ENCODE results near the gene MT1M. TPM values are rescaled to one million over a fixed set of nuclear protein-coding genes. Genes with fewer than 3 reads are reported as not detected.
A peak's percentile ranks its signal among the peaks of the same experiment; 100 is the strongest.

The MT1M gene
- total RNA-seq, 2 donors from 2014 or later: not detected

DNA sequence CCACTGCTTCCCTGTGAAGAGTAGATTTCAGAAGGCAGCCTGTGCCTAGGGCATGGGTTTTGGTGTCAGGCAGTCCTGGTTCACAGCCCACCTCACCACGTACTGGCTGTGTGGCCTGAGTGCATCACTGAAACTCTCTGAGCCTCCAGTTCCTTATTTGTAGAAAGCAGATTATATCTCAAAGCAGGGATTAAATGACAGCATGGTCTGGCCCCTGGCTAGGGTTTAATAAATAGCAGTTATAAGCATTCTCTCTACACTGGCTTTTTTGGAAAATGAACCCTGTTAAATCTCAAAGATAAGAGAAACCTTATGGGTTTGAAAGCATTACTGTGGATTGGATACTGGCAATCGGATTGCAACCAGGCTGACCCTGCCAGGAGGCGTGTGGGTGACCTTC, 2.9 kb upstream of the MT1M start:
- H3K27me3 Mint-ChIP-seq: peaks cover 32% of the 10 kb centered on the region
- H3K4me1 Mint-ChIP-seq: peaks cover 15% of the 10 kb centered on the region
- H3K27ac Mint-ChIP-seq: no peak overlapping the region

GRCh38 chr16:56630134-56630533, 2.3 kb upstream of the MT1M start:
- H3K9me3 Mint-ChIP-seq: no peaks in the 10 kb centered on the region
- H3K4me3 Mint-ChIP-seq: no peak overlapping the region
- no peaks in the 10 kb centered on the region for H3K36me3 Mint-ChIP-seq (ENCODE audit: low read depth)
- no peak overlapping the region for H3K27ac Mint-ChIP-seq
- peaks cover 38% of the 10 kb centered on the region for H3K27me3 Mint-ChIP-seq
- ATAC-seq (replicated peaks): peak; percentile 48
- peaks cover 16% of the 10 kb centered on the region for H3K4me1 Mint-ChIP-seq

More for the DNA sequence above, 2.9 kb upstream of the MT1M start:
- no peak overlapping the region for H3K4me3 Mint-ChIP-seq
- no peak for ATAC-seq (replicated peaks)
- no peaks in the 10 kb centered on the region for H3K36me3 Mint-ChIP-seq (ENCODE audit: low read depth)
- no peaks in the 10 kb centered on the region for H3K9me3 Mint-ChIP-seq

DNA sequence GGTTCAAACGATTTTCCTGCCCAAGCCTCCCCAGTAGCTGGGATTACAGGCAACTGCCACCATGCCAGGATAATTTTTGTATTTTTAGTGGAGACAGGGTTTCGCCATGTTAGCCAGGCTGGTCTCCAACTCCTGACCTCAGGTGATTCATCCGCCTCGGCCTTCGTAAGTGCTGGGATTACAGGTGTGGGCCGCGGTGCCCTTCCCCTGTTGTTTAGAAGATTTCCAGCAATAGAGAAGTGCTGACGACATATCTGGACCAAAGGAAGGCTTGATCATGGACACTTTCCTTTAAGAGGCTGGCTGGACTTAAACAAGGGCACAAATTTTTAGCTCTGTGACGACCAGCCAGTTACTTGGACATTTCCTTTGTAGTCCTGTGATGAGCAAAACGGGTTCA, 1.3 kb upstream of the MT1M start:
- Mint-ChIP-seq H3K9me3 (no peaks in the 10 kb centered on the region), H3K36me3 (ENCODE audit: low read depth) (no peaks in the 10 kb centered on the region), H3K27ac (no peak overlapping the region), H3K4me3 (no peak overlapping the region), H3K4me1 (peaks cover 9% of the 10 kb centered on the region), H3K27me3 (peaks cover 42% of the 10 kb centered on the region)
- no peak for ATAC-seq (replicated peaks)

DNA sequence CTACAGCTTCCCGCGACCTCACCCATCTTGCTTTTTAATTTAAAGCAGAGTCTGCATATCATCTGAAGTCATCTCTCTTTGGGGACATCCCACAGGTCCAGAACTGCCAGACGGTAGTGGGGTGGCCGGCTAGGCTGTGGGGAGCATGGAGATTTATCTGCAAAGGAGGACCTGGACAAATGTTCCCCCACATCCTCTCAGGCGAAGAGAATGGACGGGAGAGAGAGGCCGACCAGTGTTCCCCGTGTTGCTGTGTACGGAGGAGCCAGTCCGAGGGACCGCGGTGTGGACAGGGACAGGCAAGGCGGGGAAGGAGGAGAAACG, 665 bp upstream of the MT1M start:
- Mint-ChIP-seq H3K27ac (no peak overlapping the region), H3K9me3 (no peaks in the 10 kb centered on the region), H3K27me3 (peaks cover 48% of the 10 kb centered on the region), H3K4me1 (peaks cover 9% of the 10 kb centered on the region), H3K4me3 (peak overlapping the region; percentile 64), H3K36me3 (ENCODE audit: low read depth) (no peaks in the 10 kb centered on the region)
- ATAC-seq (replicated peaks): no peak

DNA sequence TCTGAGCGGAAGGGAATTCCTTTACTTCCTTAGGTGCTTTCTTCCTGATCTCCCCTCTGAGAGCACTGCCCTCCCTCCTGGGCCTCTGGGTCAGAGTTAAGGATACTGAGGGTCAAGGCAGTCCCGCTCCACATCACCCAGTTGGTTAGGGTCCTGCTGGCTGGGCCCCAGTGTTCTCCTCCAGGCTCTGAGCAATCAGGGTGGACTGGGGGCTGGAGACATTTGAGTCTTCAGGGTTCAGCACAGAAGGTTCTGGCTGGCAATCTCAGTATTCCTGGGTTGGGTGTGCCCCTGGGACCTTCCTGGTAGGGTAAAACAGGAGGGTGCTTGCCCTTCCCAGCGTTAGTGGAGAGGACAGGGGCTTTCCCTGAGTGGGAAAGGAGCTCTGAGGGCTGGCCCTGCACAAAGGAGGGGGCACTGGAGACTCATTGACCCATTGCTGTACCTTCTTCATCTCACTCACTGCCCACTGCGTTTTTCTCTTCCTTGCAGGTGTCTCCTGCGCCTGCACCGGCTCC, 448 bp downstream of the MT1M start:
- Mint-ChIP-seq H3K9me3 (no peaks in the 10 kb centered on the region), H3K36me3 (ENCODE audit: low read depth) (no peaks in the 10 kb centered on the region)
- no peak for ATAC-seq (replicated peaks)

GRCh38 chr16:56633535-56633934, 1.1 kb downstream of the MT1M start:
- no peak for ATAC-seq (replicated peaks)
- no peak overlapping the region for H3K27ac Mint-ChIP-seq
- peaks cover 9% of the 10 kb centered on the region for H3K4me1 Mint-ChIP-seq
- H3K27me3 Mint-ChIP-seq: peaks cover 62% of the 10 kb centered on the region
- H3K36me3 Mint-ChIP-seq (ENCODE audit: low read depth): no peaks in the 10 kb centered on the region
- H3K9me3 Mint-ChIP-seq: no peaks in the 10 kb centered on the region
- H3K4me3 Mint-ChIP-seq: no peak overlapping the region

More for the DNA sequence above, 448 bp downstream of the MT1M start:
- H3K4me3 Mint-ChIP-seq: peak overlapping the region; percentile 43
- no peak overlapping the region for H3K27ac Mint-ChIP-seq
- H3K27me3 Mint-ChIP-seq: peaks cover 59% of the 10 kb centered on the region
- H3K4me1 Mint-ChIP-seq: peaks cover 9% of the 10 kb centered on the region

- no peaks in the 10 kb centered on the region for H3K9me3 Mint-ChIP-seq
- peak overlapping the region; percentile 76 for H3K4me3 Mint-ChIP-seq
- peaks cover 70% of the 10 kb centered on the region for H3K27me3 Mint-ChIP-seq
- no peaks in the 10 kb centered on the region for H3K36me3 Mint-ChIP-seq (ENCODE audit: low read depth)
- no peak for ATAC-seq (replicated peaks)
- H3K4me1 Mint-ChIP-seq: peaks cover 9% of the 10 kb centered on the region
- H3K27ac Mint-ChIP-seq: no peak overlapping the region
These were observed 2.4 kb downstream of the MT1M start for GRCh38 chr16:56634715-56635440.

- Mint-ChIP-seq H3K4me3 (peak overlapping the region; percentile 76), H3K27me3 (peaks cover 72% of the 10 kb centered on the region), H3K27ac (no peak overlapping the region), H3K4me1 (peaks cover 9% of the 10 kb centered on the region), H3K36me3 (ENCODE audit: low read depth) (no peaks in the 10 kb centered on the region), H3K9me3 (no peaks in the 10 kb centered on the region)
- no peak for ATAC-seq (replicated peaks)
These were observed 3.0 kb downstream of the MT1M start for GRCh38 chr16:56635441-56635967.

DNA sequence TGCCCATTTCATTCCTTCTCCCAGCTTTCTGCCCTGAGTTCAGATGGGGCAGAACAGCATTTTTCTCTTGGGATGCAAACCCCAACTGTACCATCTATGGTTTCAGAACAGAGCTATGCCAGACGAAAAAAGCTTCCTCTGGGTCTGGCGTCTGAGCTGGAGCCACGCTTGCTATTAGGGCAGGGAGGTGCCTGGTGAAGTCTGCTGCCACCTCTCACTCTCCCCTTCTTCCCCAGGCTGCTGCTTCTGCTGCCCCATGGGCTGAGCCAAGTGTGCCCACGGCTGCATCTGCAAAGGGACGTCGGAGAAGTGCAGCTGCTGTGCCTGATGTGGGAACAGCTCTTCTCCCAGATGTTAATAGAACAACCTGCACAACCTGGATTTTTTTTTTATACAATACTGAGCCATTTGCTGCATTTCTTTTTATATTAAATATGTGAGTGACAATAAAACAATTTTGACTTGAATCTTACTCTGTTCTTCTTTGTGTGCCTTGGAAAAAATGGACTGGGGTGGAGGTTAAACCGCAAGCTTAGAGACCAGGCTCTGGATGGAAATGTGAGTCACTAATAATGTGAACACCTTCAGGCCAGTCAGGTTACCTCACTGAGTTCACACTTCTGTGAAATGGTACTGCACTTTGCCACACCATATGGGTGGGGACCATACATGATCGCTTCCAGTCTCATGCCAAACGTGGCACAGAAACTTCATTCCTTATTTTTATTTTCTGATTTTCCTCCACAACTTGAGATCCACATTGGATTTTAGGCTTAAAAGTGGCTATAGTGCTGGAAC, 4.4 kb downstream of the MT1M start:
- Mint-ChIP-seq H3K27me3 (peaks cover 65% of the 10 kb centered on the region), H3K9me3 (no peaks in the 10 kb centered on the region), H3K4me1 (peaks cover 7% of the 10 kb centered on the region), H3K36me3 (ENCODE audit: low read depth) (no peaks in the 10 kb centered on the region), H3K4me3 (peak overlapping the region; percentile 49), H3K27ac (no peak overlapping the region)
- ATAC-seq (replicated peaks): no peak

DNA sequence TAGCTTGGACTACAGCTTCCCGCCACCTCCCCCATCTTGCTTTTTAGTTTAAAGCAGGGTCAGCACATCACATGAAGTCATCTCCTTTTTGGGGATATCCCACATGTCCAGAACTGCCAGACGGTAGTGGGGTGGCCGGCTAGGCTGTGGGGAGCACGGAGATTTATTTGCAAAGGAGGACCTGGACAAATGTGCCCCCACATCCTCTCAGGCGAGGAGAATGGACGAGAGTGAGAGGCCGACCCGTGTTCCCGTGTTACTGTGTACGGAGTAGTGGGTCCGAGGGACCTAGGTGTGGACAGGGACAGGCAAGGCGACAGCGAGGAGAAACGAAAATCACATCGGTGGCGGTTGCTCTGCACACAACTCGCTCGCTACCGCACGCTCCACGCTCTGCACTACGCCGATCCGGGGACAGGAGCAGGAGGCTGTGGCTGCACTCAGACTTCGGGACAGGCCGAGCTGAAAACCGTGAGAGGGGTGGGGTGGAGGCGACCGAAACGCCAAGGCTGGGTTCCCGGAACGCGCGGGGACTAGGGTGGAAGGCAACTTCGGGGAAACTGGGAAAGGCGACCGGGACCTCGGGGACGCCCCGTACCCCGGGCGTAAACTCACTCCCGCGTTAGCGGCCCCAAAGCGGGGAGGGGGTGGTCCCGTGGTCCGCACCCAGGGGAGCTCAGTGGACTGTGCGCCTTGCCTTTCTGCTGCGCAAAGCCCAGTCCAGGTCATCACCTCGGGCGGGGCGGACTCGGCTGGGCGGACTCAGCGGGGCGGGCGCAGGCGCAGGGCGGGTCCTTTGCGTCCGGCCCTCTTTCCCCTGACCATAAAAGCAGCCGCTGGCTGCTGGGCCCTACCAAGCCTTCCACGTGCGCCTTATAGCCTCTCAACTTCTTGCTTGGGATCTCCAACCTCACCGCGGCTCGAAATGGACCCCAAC, 5.6 kb downstream of the MT1M start, which contains the start of gene MT1A:
Gene MT1A (plus strand): TSS at position 853 of the 937 bp plus-strand sequence. CDS start 73 bp downstream, at position 926.
- H3K27ac Mint-ChIP-seq: no peak within 1 kb of the TSS
- peak within 1 kb of the TSS; percentile 49 for H3K4me3 Mint-ChIP-seq
- H3K9me3 Mint-ChIP-seq: no peaks in the 10 kb centered on the region
- H3K36me3 Mint-ChIP-seq (ENCODE audit: low read depth): no peaks in the 10 kb centered on the region
- peaks cover 6% of the 10 kb centered on the region for H3K4me1 Mint-ChIP-seq
- ATAC-seq (replicated peaks): peak; percentile 57
- H3K27me3 Mint-ChIP-seq: peaks cover 58% of the 10 kb centered on the region

DNA sequence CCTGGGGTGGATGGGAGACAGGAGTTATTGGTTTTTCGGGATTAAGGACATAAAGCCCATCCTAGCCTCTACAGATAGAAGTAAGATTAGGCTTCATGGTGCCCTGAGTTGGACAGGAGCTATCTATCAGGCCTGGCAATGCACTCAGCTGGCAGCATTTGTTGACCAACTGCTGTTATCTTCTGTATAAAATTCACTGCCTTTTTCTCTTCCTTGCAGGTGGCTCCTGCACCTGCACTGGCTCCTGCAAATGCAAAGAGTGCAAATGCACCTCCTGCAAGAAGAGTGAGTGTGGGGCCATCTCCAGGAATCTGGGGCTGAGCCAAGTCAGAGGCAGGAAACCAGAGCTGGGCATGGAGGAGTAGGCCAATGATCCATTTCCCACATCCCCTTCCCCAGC, 6.6 kb downstream of the MT1M start:
- Mint-ChIP-seq H3K36me3 (ENCODE audit: low read depth) (no peaks in the 10 kb centered on the region), H3K4me1 (peaks cover 11% of the 10 kb centered on the region), H3K27ac (no peak overlapping the region), H3K27me3 (peaks cover 49% of the 10 kb centered on the region), H3K9me3 (no peaks in the 10 kb centered on the region), H3K4me3 (peak overlapping the region; percentile 49)
- no peak for ATAC-seq (replicated peaks)

GRCh38 chr16:56640076-56640475, 7.6 kb downstream of the MT1M start:
- peaks cover 9% of the 10 kb centered on the region for H3K4me1 Mint-ChIP-seq
- H3K27ac Mint-ChIP-seq: no peak overlapping the region
- no peak overlapping the region for H3K4me3 Mint-ChIP-seq
- H3K9me3 Mint-ChIP-seq: no peaks in the 10 kb centered on the region
- no peaks in the 10 kb centered on the region for H3K36me3 Mint-ChIP-seq (ENCODE audit: low read depth)
- ATAC-seq (replicated peaks): no peak
- H3K27me3 Mint-ChIP-seq: peaks cover 41% of the 10 kb centered on the region

DNA sequence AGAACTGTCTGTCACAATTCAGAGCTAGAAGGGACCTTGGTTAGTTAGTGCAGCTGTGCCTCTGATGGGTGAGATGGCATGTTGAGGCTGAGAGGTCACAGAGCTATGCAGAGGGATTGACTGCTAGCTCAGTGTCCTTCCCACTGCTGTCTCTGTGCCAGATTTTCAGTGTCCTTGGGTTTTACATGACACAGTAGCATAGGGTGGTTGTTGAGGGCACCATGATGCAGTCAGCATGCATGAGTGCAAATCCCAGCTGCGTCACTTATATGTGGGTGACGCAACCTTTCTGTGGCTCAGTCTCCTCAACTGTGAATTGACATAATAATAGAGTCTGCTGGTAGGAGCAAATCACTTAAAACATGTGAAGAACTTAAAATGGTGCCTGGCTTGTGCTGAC, 8.7 kb downstream of the MT1M start:
- no peak for ATAC-seq (replicated peaks)
- H3K4me3 Mint-ChIP-seq: no peak overlapping the region
- H3K27ac Mint-ChIP-seq: no peak overlapping the region
- H3K36me3 Mint-ChIP-seq (ENCODE audit: low read depth): no peaks in the 10 kb centered on the region
- H3K4me1 Mint-ChIP-seq: peaks cover 8% of the 10 kb centered on the region
- H3K9me3 Mint-ChIP-seq: no peaks in the 10 kb centered on the region
- peaks cover 34% of the 10 kb centered on the region for H3K27me3 Mint-ChIP-seq
